Astrocyte (in vitro differentiated cells and primary cell): ENCODE data around the gene TMEM232.

ENCODE experiments used
- EZH2 ChIP-seq: IDR thresholded peaks from 2 replicates; pipeline ENCODE4 v1.6.1; 2012; ENCODE audit warnings: mild to moderate bottlenecking, low read length, inconsistent platforms; ENCODE audit not compliant: insufficient read depth
- TF ChIP-seq, protein P1 (sequence below): IDR thresholded peaks from 2 replicates; pipeline ENCODE4 v1.5.1; 2011; ENCODE audit warnings: low read depth, mild to moderate bottlenecking, inconsistent platforms, low read length, moderate library complexity; ENCODE audit not compliant: insufficient read depth

DNA sequence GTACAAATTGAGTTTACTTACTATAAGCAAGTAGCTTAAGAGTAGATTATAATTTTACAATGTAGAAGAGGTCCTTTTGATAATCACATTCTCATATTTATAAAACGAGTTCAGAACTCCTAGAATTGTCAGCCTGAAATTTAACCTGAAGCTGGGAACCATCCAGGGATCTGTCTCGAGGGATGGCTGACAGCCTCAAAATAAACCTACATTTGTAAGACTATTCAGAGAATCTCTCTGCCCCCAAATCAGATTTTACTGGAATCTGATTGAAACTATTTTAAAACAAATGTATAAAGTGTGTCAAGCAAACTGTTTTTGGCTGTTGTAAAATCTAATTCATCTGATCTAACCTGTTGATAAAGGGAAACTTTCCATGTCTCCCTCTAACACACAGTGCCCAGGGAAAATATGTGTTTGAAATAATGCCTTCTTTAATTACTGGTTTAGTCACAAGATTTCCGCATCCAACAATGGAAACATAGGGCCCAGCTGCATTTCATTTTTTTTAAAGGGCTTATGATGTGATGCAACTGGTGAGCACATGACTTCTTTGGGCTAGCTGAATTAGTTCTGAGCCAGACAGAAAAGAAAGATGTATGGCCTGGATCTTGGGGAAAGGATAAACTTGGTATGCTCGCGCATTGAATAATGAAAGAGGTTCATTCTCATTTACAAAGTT lies 42.7 kb upstream of the TMEM232 start:
- TF ChIP-seq, protein P1, sequence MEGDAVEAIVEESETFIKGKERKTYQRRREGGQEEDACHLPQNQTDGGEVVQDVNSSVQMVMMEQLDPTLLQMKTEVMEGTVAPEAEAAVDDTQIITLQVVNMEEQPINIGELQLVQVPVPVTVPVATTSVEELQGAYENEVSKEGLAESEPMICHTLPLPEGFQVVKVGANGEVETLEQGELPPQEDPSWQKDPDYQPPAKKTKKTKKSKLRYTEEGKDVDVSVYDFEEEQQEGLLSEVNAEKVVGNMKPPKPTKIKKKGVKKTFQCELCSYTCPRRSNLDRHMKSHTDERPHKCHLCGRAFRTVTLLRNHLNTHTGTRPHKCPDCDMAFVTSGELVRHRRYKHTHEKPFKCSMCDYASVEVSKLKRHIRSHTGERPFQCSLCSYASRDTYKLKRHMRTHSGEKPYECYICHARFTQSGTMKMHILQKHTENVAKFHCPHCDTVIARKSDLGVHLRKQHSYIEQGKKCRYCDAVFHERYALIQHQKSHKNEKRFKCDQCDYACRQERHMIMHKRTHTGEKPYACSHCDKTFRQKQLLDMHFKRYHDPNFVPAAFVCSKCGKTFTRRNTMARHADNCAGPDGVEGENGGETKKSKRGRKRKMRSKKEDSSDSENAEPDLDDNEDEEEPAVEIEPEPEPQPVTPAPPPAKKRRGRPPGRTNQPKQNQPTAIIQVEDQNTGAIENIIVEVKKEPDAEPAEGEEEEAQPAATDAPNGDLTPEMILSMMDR = no peak
- no peak for TF ChIP-seq EZH2
